Kidney epithelial cell (primary cell): ENCODE data around the gene CHRNA1. TPM values are rescaled to one million over a fixed set of nuclear protein-coding genes. Genes with fewer than 3 reads are reported as not detected.
A peak's percentile ranks its signal among the peaks of the same experiment; 100 is the strongest.

Experiments
- DNase-seq: peaks from one replicate; pipeline ENCODE4 v3.0.0-alpha.2; 2010; ENCODE audit warnings: low read depth
- H3K27me3 ChIP-seq: 2 replicates; pipeline ENCODE4 v1.6.0; 2011; ENCODE audit warnings: low read length; ENCODE audit not compliant: control insufficient read depth, insufficient read depth
- H3K36me3 ChIP-seq: 2 replicates; pipeline ENCODE4 v1.5.1; 2011; ENCODE audit warnings: low read length; ENCODE audit not compliant: control insufficient read depth, insufficient read depth
- H3K4me3 ChIP-seq: 2 replicates; pipeline ENCODE4 v1.5.1; 2011; ENCODE audit warnings: low read depth, mild to moderate bottlenecking, control low read depth, low read length
- CTCF ChIP-seq: IDR thresholded peaks from 2 replicates; pipeline ENCODE4 v1.5.1; 2011; ENCODE audit warnings: mild to moderate bottlenecking, moderate library complexity, low read length, control low read depth, inconsistent platforms; ENCODE audit not compliant: insufficient read depth, poor library complexity, severe bottlenecking
- total RNA-seq: library from RNA; depleted of rRNA; stranded (reverse); fragments of >200 nt; gene quantifications from 2 replicates; pipeline ENCODE4 v1.2.3, GENCODE V29; 2015

Gene CHRNA1
- total RNA-seq, 1 donor from 2014 or later = not detected

DNA sequence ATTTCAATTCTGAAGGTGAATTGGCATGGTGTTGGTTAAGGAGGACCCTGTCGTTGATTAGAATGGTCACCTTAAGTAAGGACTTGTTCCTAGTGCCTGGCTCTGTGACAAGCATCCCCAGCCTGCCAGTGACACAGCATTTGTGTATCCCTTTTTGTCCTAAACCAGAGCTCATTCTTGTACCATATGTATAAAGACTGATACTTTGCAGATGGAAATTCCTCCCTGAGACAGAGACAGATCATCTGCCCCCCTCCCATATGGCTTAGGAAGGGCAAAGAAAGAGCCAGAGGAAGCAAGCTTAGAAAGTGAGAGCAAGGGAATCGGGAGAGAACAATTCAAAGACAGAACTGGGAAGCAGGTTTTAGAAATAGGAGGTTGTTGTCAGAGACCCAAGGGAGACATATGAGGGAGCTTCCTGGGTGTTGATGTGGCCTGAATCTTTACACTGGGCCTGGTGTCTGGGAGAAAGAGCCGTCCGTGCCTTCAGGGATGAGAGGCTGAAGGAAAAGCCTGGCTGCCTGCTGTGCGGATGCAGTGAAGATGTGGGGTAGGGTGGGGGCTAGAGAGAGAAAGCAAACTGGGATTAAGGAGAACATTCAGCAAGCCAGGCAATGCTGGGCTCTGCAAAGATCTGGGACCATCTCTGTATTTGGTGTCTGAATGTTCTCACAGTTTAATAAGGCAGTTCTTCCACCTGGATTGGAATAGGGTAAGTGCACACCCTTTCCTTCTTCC lies 13.2 kb upstream of the CHRNA1 start:
- H3K36me3 ChIP-seq = no peaks in the 10 kb centered on the region
- no peak for TF ChIP-seq CTCF
- no peak overlapping the region for H3K4me3 ChIP-seq
- no peak for DNase-seq
- no peaks in the 10 kb centered on the region for H3K27me3 ChIP-seq

DNA sequence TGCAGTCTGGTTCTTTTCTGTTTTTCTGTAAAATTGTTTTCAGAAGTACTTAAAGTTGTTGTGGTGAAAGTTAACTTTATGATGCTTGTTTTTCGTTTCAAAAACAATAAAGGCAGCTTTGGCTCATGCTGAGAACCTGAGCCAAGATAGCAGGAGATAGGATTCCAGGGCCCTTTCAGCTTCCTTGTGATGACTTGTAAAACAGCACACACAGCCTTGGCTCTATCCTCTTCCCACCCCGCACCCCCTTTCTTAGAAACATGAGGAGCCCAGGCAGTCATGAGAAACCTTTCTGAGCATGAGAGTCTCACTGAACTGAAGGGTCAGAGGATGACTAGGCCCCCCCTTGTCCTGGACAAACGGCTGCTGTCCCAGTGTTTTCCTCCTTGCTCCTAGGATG lies 12.4 kb upstream of the CHRNA1 start:
- no peaks in the 10 kb centered on the region for H3K27me3 ChIP-seq
- H3K4me3 ChIP-seq = no peak overlapping the region
- DNase-seq = no peak
- H3K36me3 ChIP-seq = no peaks in the 10 kb centered on the region
- TF ChIP-seq CTCF = no peak

DNA sequence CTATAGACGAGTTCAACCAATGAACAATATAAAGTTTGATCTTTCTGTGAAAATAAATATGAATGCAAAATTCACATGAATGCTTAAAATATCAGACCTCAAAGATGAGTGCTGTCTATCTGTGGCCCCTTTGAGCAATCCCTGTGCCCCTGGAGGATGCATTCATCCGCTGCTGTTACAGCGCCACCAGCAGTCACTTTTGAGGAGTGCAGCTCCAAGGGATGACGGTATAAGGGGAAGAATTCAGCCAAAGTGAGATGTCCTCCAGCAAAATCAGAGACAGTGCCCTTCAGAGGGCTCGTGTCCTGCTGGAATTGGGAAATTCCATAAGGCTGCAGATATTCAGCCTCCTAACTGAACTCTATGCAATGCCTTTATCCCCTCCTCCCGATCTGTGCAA lies 12.0 kb upstream of the CHRNA1 start:
- DNase-seq = no peak
- no peaks in the 10 kb centered on the region for H3K36me3 ChIP-seq
- no peak overlapping the region for H3K4me3 ChIP-seq
- TF ChIP-seq CTCF = peak; percentile 36
- H3K27me3 ChIP-seq = no peaks in the 10 kb centered on the region

GRCh38 chr2:174775571-174775980 lies 11.3 kb upstream of the CHRNA1 start:
- no peak for TF ChIP-seq CTCF
- no peaks in the 10 kb centered on the region for H3K36me3 ChIP-seq
- no peaks in the 10 kb centered on the region for H3K27me3 ChIP-seq
- no peak overlapping the region for H3K4me3 ChIP-seq
- DNase-seq = no peak

- Histone ChIP-seq H3K4me3 (no peak overlapping the region), H3K27me3 (no peaks in the 10 kb centered on the region), H3K36me3 (no peaks in the 10 kb centered on the region)
- no peak for TF ChIP-seq CTCF
- no peak for DNase-seq
These were observed 10.6 kb upstream of the CHRNA1 start for GRCh38 chr2:174774886-174775285.

- no peaks in the 10 kb centered on the region for H3K36me3 ChIP-seq
- no peaks in the 10 kb centered on the region for H3K27me3 ChIP-seq
- H3K4me3 ChIP-seq = no peak overlapping the region
- DNase-seq = no peak
- TF ChIP-seq CTCF = no peak
These were observed 8.9 kb upstream of the CHRNA1 start for GRCh38 chr2:174773215-174773614.
